DND-41 (cell line): ENCODE results near the gene TCEAL4.

ENCODE experiments used
- ATAC-seq: fragments of 200-7000 bp; cut with Tn5 transposase; 3 replicates; pipeline ENCODE4 v1.9.1; 2021; ENCODE audit warnings: low read depth; ENCODE audit not compliant: insufficient read depth
- DNase-seq: peaks from one replicate; pipeline ENCODE4 v3.0.0-alpha.2; 2020
- H2AFZ ChIP-seq: 2 replicates; pipeline ENCODE4 v1.6.0; 2012; ENCODE audit warnings: low read depth, low read length
- H3K27ac ChIP-seq: 2 replicates; pipeline ENCODE4 v1.5.1; 2012; ENCODE audit warnings: low read length, inconsistent platforms
- H3K27me3 ChIP-seq: fragments of 200-600 bp; sonication (generic); 2 replicates; pipeline ENCODE4 v1.6.0; 2012; ENCODE audit warnings: low read length, mild to moderate bottlenecking, inconsistent platforms; ENCODE audit not compliant: insufficient read depth, poor library complexity
- H3K36me3 ChIP-seq: 2 replicates; pipeline ENCODE4 v1.5.1; 2012; ENCODE audit warnings: low read length, inconsistent platforms; ENCODE audit not compliant: insufficient read depth
- H3K4me1 ChIP-seq: 2 replicates; pipeline ENCODE4 v1.5.1; 2012; ENCODE audit warnings: mild to moderate bottlenecking, low read length; ENCODE audit not compliant: insufficient read depth
- H3K4me2 ChIP-seq: 2 replicates; pipeline ENCODE4 v1.6.0; 2012; ENCODE audit warnings: mild to moderate bottlenecking, moderate library complexity, low read length, inconsistent platforms; ENCODE audit not compliant: insufficient read depth
- H3K4me3 ChIP-seq, 2 experiments: fragments of 200-600 bp in 1 of 2; shearing (Covaris generic) in 1 of 2; 2 replicates each; pipeline ENCODE4 v1.5.1; 2012 to 2016; ENCODE audit warnings: inconsistent platforms in 2 of 2, low read length in 2 of 2, mild to moderate bottlenecking in 2 of 2, low read depth in 1 of 2, moderate library complexity in 1 of 2
- H3K79me2 ChIP-seq: 2 replicates; pipeline ENCODE4 v1.6.0; 2012; ENCODE audit warnings: low read length, inconsistent platforms; ENCODE audit not compliant: insufficient read depth
- H3K9ac ChIP-seq: 2 replicates; pipeline ENCODE4 v1.6.0; 2012; ENCODE audit warnings: low read depth, mild to moderate bottlenecking, inconsistent platforms, low read length, moderate library complexity
- H3K9me3 ChIP-seq: 2 replicates; pipeline ENCODE4 v1.5.1; 2012; ENCODE audit warnings: low read length, moderate library complexity, mild to moderate bottlenecking, inconsistent platforms; ENCODE audit not compliant: insufficient read depth, severe bottlenecking
- H4K20me1 ChIP-seq: 2 replicates; pipeline ENCODE4 v1.6.0; 2012; ENCODE audit warnings: low read length; ENCODE audit not compliant: insufficient read depth
- CTCF ChIP-seq: IDR thresholded peaks from 2 replicates; pipeline ENCODE4 v1.5.1; 2012; ENCODE audit warnings: borderline replicate concordance, low read length, moderate library complexity, mild to moderate bottlenecking; ENCODE audit not compliant: poor library complexity, severe bottlenecking; ENCODE audit errors: extremely low read depth
- EZH2 ChIP-seq: IDR thresholded peaks from 3 replicates; pipeline ENCODE4 v1.6.1; 2012; ENCODE audit warnings: borderline replicate concordance, low read depth, mild to moderate bottlenecking, moderate library complexity, low read length, inconsistent platforms; ENCODE audit not compliant: severe bottlenecking

TCEAL4 gene

GRCh38 chrX:103571726-103572125, 13.6 kb upstream of the TCEAL4 start:
- TF ChIP-seq EZH2 (no peak), CTCF (no peak)
- no peaks in the 10 kb centered on the region for H3K9me3 ChIP-seq
- no peak overlapping the region for H3K27ac ChIP-seq
- no peaks in the 10 kb centered on the region for H3K27me3 ChIP-seq
- H3K4me2 ChIP-seq = no peak overlapping the region
- H3K4me1 ChIP-seq = no peaks in the 10 kb centered on the region
- H3K9ac ChIP-seq = no peak overlapping the region
- no peak overlapping the region for H3K4me3 ChIP-seq
- DNase-seq (no peak), ATAC-seq (no peak)
- H3K79me2 ChIP-seq = no peaks in the 10 kb centered on the region
- H3K36me3 ChIP-seq = no peaks in the 10 kb centered on the region
- H4K20me1 ChIP-seq = no peaks in the 10 kb centered on the region
- no peak overlapping the region for H2AFZ ChIP-seq

- Histone ChIP-seq H4K20me1 (no peaks in the 10 kb centered on the region), H3K4me1 (no peaks in the 10 kb centered on the region), H3K27ac (no peak overlapping the region), H3K27me3 (no peaks in the 10 kb centered on the region), H3K4me2 (no peak overlapping the region), H2AFZ (no peak overlapping the region), H3K36me3 (no peaks in the 10 kb centered on the region), H3K9me3 (no peaks in the 10 kb centered on the region), H3K79me2 (no peaks in the 10 kb centered on the region), H3K4me3 (no peak overlapping the region), H3K9ac (no peak overlapping the region)
- DNase-seq (no peak), ATAC-seq (no peak)
- TF ChIP-seq CTCF (no peak), EZH2 (no peak)
Measured at GRCh38 chrX:103573202-103573601, 12.1 kb upstream of the TCEAL4 start.

- Histone ChIP-seq H3K27ac (no peak overlapping the region), H3K4me3 (peak overlapping the region in 1 of 2 experiments; percentile 92; a peak in 1 of 4 replicates), H3K36me3 (peaks cover 9% of the 10 kb centered on the region; the same call in 1 of the 2 replicates), H4K20me1 (no peaks in the 10 kb centered on the region), H3K27me3 (no peaks in the 10 kb centered on the region), H3K4me1 (peaks cover 16% of the 10 kb centered on the region), H3K79me2 (peaks cover 15% of the 10 kb centered on the region), H3K9me3 (no peaks in the 10 kb centered on the region), H3K4me2 (peak overlapping the region; percentile 71; the same call in 1 of the 2 replicates), H2AFZ (peak overlapping the region; percentile 93), H3K9ac (peak overlapping the region; percentile 76; the same call in 1 of the 2 replicates)
- TF ChIP-seq CTCF (no peak), EZH2 (no peak)
- DNase-seq (no peak), ATAC-seq (no peak)
Measured at GRCh38 chrX:103584596-103584995, 719 bp upstream of the TCEAL4 start.

GRCh38 chrX:103586314-103586646, 965 bp downstream of the TCEAL4 start:
- no peak for DNase-seq
- peak overlapping the region; percentile 76 for H3K9ac ChIP-seq
- peaks cover 16% of the 10 kb centered on the region for H3K4me1 ChIP-seq
- no peaks in the 10 kb centered on the region for H3K9me3 ChIP-seq
- H3K36me3 ChIP-seq = peaks cover 9% of the 10 kb centered on the region; the same call in 1 of the 2 replicates
- H3K79me2 ChIP-seq = peaks cover 15% of the 10 kb centered on the region
- peak; percentile 47 for ATAC-seq
- H3K27me3 ChIP-seq = no peaks in the 10 kb centered on the region
- H2AFZ ChIP-seq = peak overlapping the region; percentile 93
- H3K4me2 ChIP-seq = peak overlapping the region; percentile 71
- H3K4me3 ChIP-seq = peak overlapping the region; percentile 61 to 92; a peak in 3 of 4 replicates
- no peaks in the 10 kb centered on the region for H4K20me1 ChIP-seq
- TF ChIP-seq CTCF (no peak), EZH2 (no peak)
- peak overlapping the region; percentile 76 for H3K27ac ChIP-seq
